ENCODE data around the gene KCNH1.
"Not testable (repeated sequence)": the region's sequence is repeated elsewhere in the genome, so short reads cannot be mapped to it uniquely, and the experiment has no call there.

The KCNH1 gene

GRCh38 chr1:210995931-210996330 is 138.0 kb downstream of the KCNH1 start:
- DNase-seq, result not testable (repeated sequence)

GRCh38 chr1:210992837-210993236 is 141.1 kb downstream of the KCNH1 start:
- no peak for DNase-seq

GRCh38 chr1:210989905-210990304 is 144.0 kb downstream of the KCNH1 start:
- DNase-seq, result no peak

- DNase-seq, result no peak
Measured at GRCh38 chr1:210981490-210981889, 152.5 kb downstream of the KCNH1 start.

- DNase-seq, result no peak
Measured at GRCh38 chr1:210980082-210980481, 153.9 kb downstream of the KCNH1 start.

- DNase-seq, result no peak
Measured at GRCh38 chr1:210978974-210979354, 155.0 kb downstream of the KCNH1 start.

- no peak for DNase-seq
Measured at GRCh38 chr1:210978316-210978973, 155.5 kb downstream of the KCNH1 start.

GRCh38 chr1:210951279-210951678 is 182.7 kb downstream of the KCNH1 start:
- no peak for DNase-seq

GRCh38 chr1:210949940-210950546 is 183.9 kb downstream of the KCNH1 start:
- peak; percentile 75 for DNase-seq

- DNase-seq, result no peak
Measured at GRCh38 chr1:210949489-210949888, 184.5 kb downstream of the KCNH1 start.

- no peak for DNase-seq
Measured at GRCh38 chr1:210949039-210949438, 184.9 kb downstream of the KCNH1 start.

- no peak for DNase-seq
Measured at GRCh38 chr1:210944252-210944651, 189.7 kb downstream of the KCNH1 start.

GRCh38 chr1:210942513-210942912 is 191.4 kb downstream of the KCNH1 start:
- DNase-seq, result no peak

- no peak for DNase-seq
Measured at GRCh38 chr1:210940081-210940617, 193.8 kb downstream of the KCNH1 start.

GRCh38 chr1:210938416-210938925 is 195.5 kb downstream of the KCNH1 start:
- DNase-seq, result no peak

GRCh38 chr1:210937846-210938245 is 196.1 kb downstream of the KCNH1 start:
- no peak for DNase-seq

GRCh38 chr1:210935905-210936304 is 198.0 kb downstream of the KCNH1 start:
- no peak for DNase-seq

- no peak for DNase-seq
Measured at GRCh38 chr1:210932104-210932503, 201.8 kb downstream of the KCNH1 start.

- no peak for DNase-seq
Measured at GRCh38 chr1:210922666-210923065, 211.3 kb downstream of the KCNH1 start.

GRCh38 chr1:210920716-210921694 is 212.9 kb downstream of the KCNH1 start:
- DNase-seq, result no peak

GRCh38 chr1:210920258-210920657 is 213.7 kb downstream of the KCNH1 start:
- DNase-seq, result no peak

GRCh38 chr1:210918893-210919292 is 215.1 kb downstream of the KCNH1 start:
- no peak for DNase-seq

GRCh38 chr1:210917560-210918169 is 216.3 kb downstream of the KCNH1 start:
- no peak for DNase-seq

Data from activated CD8-positive, alpha-beta memory T cell treated with anti-CD3 and anti-CD28 coated beads, Interleukin-2, amount 50 U/mL, for 48 hours (primary cell).